HCT116 (cell line): ENCODE data around the gene SLC6A11. TPM values are rescaled to one million over a fixed set of nuclear protein-coding genes. Genes with fewer than 3 reads are reported as not detected.

Experiments used
- ATAC-seq: fragments of 200-7000 bp; cut with Tn5 transposase; 2 replicates; pipeline ENCODE4 v1.9.1; 2020; ENCODE audit warnings: mild to moderate bottlenecking, moderate library complexity
- BruUV-seq: library from RNA; stranded (reverse); fragments of 400-500 nt; replicated peaks from 2 replicates; lab custom pipeline; 2021; lab: Mats Ljungman, UMichigan
- CTCF ChIA-PET: fragments of 300-600 bp; sonication (Branson Sonifier 250); formaldehyde crosslinking; loops from one replicate; lab custom pipeline; 2021; ENCODE audit warnings: antibody characterized with exemption; lab: Charles Lee
- POLR2A ChIA-PET: fragments of 300-600, 350-600 bp; sonication (Branson Sonifier 250); formaldehyde crosslinking; loops from one replicate; lab custom pipeline; 2021; ENCODE audit warnings: antibody characterized with exemption; lab: Charles Lee
- RAD21 ChIA-PET, 2 experiments: fragments of 300-600 bp; sonication (Branson Sonifier 250); formaldehyde crosslinking; loops; one replicate each; lab custom pipeline; 2023; ENCODE audit warnings: low total read pairs in 2 of 2; ENCODE audit not compliant: uncharacterized antibody in 2 of 2, unreplicated experiment in 2 of 2, low non-redundant PET in 1 of 2; lab: Charles Lee
- DNase-seq: peaks from one replicate; pipeline ENCODE4 v3.0.0-alpha.2; 2010; ENCODE audit warnings: low read depth, low spot score
- H2AFZ ChIP-seq: fragments of 200-600 bp; shearing (Covaris generic), sonication (generic); 2 replicates; pipeline ENCODE4 v1.6.1; 2017; ENCODE audit warnings: low read depth, mixed run types, mixed read lengths, antibody characterized with exemption, low read length; ENCODE audit not compliant: poor library complexity, severe bottlenecking
- H3K27ac ChIP-seq: 2 replicates; pipeline ENCODE4 v1.5.1; 2012; ENCODE audit warnings: low read depth, low read length
- H3K27me3 ChIP-seq: fragments of 200-600 bp; sonication (generic); 2 replicates; pipeline ENCODE4 v1.6.1; 2016; ENCODE audit warnings: mixed run types, low read length, mixed read lengths; ENCODE audit not compliant: insufficient read depth
- H3K36me3 ChIP-seq, 2 experiments: fragments of 200-500 bp in 1 of 2; fragments of 200-600 bp in 1 of 2; sonication (Bioruptor generic) in 1 of 2; sonication (generic) in 1 of 2; 2 replicates each; pipeline versions ENCODE4 v1.5.1 to v1.6.1; 2014 to 2016; ENCODE audit warnings: low read length in 2 of 2, inconsistent platforms in 1 of 2, mixed read lengths in 1 of 2, mixed run types in 1 of 2; ENCODE audit not compliant: insufficient read depth in 2 of 2, control insufficient read depth in 1 of 2
- H3K4me1 ChIP-seq, 2 experiments: fragments of 200-600 bp in 1 of 2; sonication (generic) in 1 of 2; 2 replicates each; pipeline versions ENCODE4 v1.5.1 to v1.6.1; 2012 to 2017; ENCODE audit warnings: low read length in 2 of 2, inconsistent platforms in 1 of 2, mild to moderate bottlenecking in 1 of 2, mixed read lengths in 1 of 2, mixed run types in 1 of 2, moderate library complexity in 1 of 2; ENCODE audit not compliant: insufficient read depth in 2 of 2, control insufficient read depth in 1 of 2
- H3K4me2 ChIP-seq: fragments of 200-600 bp; sonication (generic); 2 replicates; pipeline ENCODE4 v1.6.1; 2017; ENCODE audit warnings: mixed run types, low read length, mixed read lengths
- H3K4me3 ChIP-seq, 2 experiments: fragments of 200-600 bp in 1 of 2; sonication (generic) in 1 of 2; replicated peaks in 1 of 2; 2 replicates each; pipeline ENCODE4 v1.5.1; 2011 to 2016; ENCODE audit warnings: low read length in 2 of 2, control low read depth in 1 of 2, low read depth in 1 of 2, mild to moderate bottlenecking in 1 of 2, mixed read lengths in 1 of 2, mixed run types in 1 of 2
- H3K79me2 ChIP-seq: fragments of 200-600 bp; sonication (generic); 2 replicates; pipeline ENCODE4 v1.6.1; 2017; ENCODE audit warnings: mild to moderate bottlenecking, mixed run types, low read length, moderate library complexity, mixed read lengths; ENCODE audit not compliant: insufficient read depth
- H3K9ac ChIP-seq: fragments of 200-600 bp; sonication (generic); 2 replicates; pipeline ENCODE4 v1.6.1; 2016; ENCODE audit warnings: low read length, mixed read lengths
- H3K9me2 ChIP-seq: fragments of 200-600 bp; sonication (generic), shearing (Covaris generic); 2 replicates; pipeline ENCODE4 v1.6.1; 2017; ENCODE audit warnings: mixed run types, mild to moderate bottlenecking, moderate library complexity; ENCODE audit not compliant: insufficient read depth
- H3K9me3 ChIP-seq, 2 experiments: fragments of 200-500 bp in 1 of 2; fragments of 200-600 bp in 1 of 2; sonication (Bioruptor generic) in 1 of 2; sonication (generic) in 1 of 2; 2 replicates each; pipeline ENCODE4 v1.6.1; 2014 to 2017; ENCODE audit warnings: low read length in 2 of 2, mixed read lengths in 2 of 2, inconsistent platforms in 1 of 2, low read depth in 1 of 2, mild to moderate bottlenecking in 1 of 2, mixed run types in 1 of 2, moderate library complexity in 1 of 2; ENCODE audit not compliant: control insufficient read depth in 1 of 2, insufficient read depth in 1 of 2
- H4K20me1 ChIP-seq: fragments of 200-600 bp; sonication (generic), shearing (Covaris generic); 2 replicates; pipeline ENCODE4 v1.6.1; 2017; ENCODE audit warnings: mixed run types, mild to moderate bottlenecking, moderate library complexity; ENCODE audit not compliant: insufficient read depth
- ATF3 ChIP-seq: IDR thresholded peaks from 2 replicates; pipeline ENCODE4 v1.6.1; 2012
- CBX3 ChIP-seq: IDR thresholded peaks from 2 replicates; pipeline ENCODE4 v1.6.1; 2012; ENCODE audit warnings: low read depth
- EGR1 ChIP-seq: IDR thresholded peaks from 2 replicates; pipeline ENCODE4 v1.6.1; 2012; ENCODE audit warnings: low read depth
- ELF1 ChIP-seq: IDR thresholded peaks from 2 replicates; pipeline ENCODE4 v1.6.1; 2012; ENCODE audit warnings: low read depth, borderline replicate concordance
- EZH2phosphoT487 ChIP-seq: fragments of 200-600 bp; IDR thresholded peaks from 2 replicates; pipeline ENCODE4 v1.6.1; 2018; ENCODE audit warnings: antibody characterized with exemption, borderline replicate concordance
- JUND ChIP-seq: IDR thresholded peaks from 2 replicates; pipeline ENCODE4 v1.6.1; 2012
- MAX ChIP-seq: IDR thresholded peaks from 2 replicates; pipeline ENCODE4 v1.6.1; 2012
- POLR2AphosphoS5 ChIP-seq: IDR thresholded peaks from 2 replicates; pipeline ENCODE4 v1.6.1; 2011; ENCODE audit warnings: mild to moderate bottlenecking, low read depth, low read length, moderate library complexity
- SIN3A ChIP-seq: IDR thresholded peaks from 2 replicates; pipeline ENCODE4 v1.6.1; 2012; ENCODE audit warnings: low read depth
- YY1 ChIP-seq: IDR thresholded peaks from 2 replicates; pipeline ENCODE4 v1.6.1; 2011; ENCODE audit warnings: low read length, low read depth, moderate library complexity, mild to moderate bottlenecking; ENCODE audit not compliant: insufficient replicate concordance; ENCODE audit errors: extremely low read depth
- ZNF274 ChIP-seq: fragments of 200-500 bp; sonication (Bioruptor generic); IDR thresholded peaks from 2 replicates; pipeline ENCODE4 v1.6.1; 2014; ENCODE audit warnings: mild to moderate bottlenecking, low read depth, low read length, inconsistent platforms
- intact Hi-C: fragments of 100-400 bp; cut with micrococcal nuclease; formaldehyde crosslinking; loops from 2 replicates; pipeline ENCODE4 v1.10.0; 2022
- total RNA-seq: library from RNA; stranded (reverse); gene quantifications from one replicate; pipeline ENCODE4 v1.2.1, GENCODE V29; 2021; ENCODE audit not compliant: unreplicated experiment
- TF ChIP-seq, protein P1 (sequence below), 3 experiments: fragments of 200-600 bp in 1 of 3; sonication (generic) in 1 of 3; IDR thresholded peaks in 2 of 3; conservative IDR thresholded peaks in 1 of 3; 2 replicates each; pipeline ENCODE4 v1.5.1; 2012 to 2017; ENCODE audit warnings: low read depth in 2 of 3, low read length in 2 of 3, antibody characterized with exemption in 1 of 3, borderline replicate concordance in 1 of 3, control low read depth in 1 of 3, mild to moderate bottlenecking in 1 of 3, mixed read lengths in 1 of 3, mixed run types in 1 of 3, moderate library complexity in 1 of 3; ENCODE audit not compliant: insufficient read depth in 1 of 3

Gene SLC6A11
- total RNA-seq, 1 experiment from 2014 or later = not detected

DNA sequence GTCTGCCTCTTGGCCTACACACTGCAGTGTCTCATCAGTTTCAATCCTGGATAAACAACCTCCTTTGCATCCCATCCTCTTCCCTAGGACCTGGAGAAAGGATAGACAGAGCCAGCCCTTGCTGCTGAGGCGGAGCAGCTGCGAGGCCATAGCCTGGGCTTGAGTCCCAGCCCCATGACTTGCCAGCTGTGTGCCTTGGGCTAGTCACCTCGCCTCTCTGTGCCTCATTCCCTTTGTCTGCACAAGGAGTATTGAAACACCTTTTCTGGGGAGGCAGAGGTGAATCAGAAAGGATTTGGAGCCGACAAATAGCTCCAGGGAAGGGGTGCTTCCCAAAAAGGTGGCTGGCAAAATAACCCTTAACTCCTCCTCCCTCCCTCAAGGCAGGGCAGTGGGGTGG is 111.5 kb downstream of the SLC6A11 start:
- Histone ChIP-seq H2AFZ (no peak overlapping the region), H3K9me3 (no peaks in the 10 kb centered on the region), H3K27ac (no peak overlapping the region), H3K4me3 (no peak overlapping the region), H3K79me2 (no peaks in the 10 kb centered on the region), H3K36me3 (no peaks in the 10 kb centered on the region), H3K4me1 (no peaks in the 10 kb centered on the region), H4K20me1 (no peaks in the 10 kb centered on the region), H3K9ac (no peak overlapping the region), H3K9me2 (no peaks in the 10 kb centered on the region), H3K4me2 (no peak overlapping the region), H3K27me3 (peaks cover 21% of the 10 kb centered on the region)
- ChIA-PET POLR2A (no interaction called here), CTCF (no interaction called here), RAD21 (no interaction called here)
- no peak for DNase-seq
- ATAC-seq = no peak
- BruUV-seq = no TSS peak
- TF ChIP-seq SIN3A = no peak
- no peak for TF ChIP-seq ZNF274
- TF ChIP-seq ELF1 = no peak
- no peak for TF ChIP-seq JUND
- TF ChIP-seq POLR2AphosphoS5 = no peak
- TF ChIP-seq ATF3 = no peak
- TF ChIP-seq MAX = no peak
- TF ChIP-seq, protein P1, sequence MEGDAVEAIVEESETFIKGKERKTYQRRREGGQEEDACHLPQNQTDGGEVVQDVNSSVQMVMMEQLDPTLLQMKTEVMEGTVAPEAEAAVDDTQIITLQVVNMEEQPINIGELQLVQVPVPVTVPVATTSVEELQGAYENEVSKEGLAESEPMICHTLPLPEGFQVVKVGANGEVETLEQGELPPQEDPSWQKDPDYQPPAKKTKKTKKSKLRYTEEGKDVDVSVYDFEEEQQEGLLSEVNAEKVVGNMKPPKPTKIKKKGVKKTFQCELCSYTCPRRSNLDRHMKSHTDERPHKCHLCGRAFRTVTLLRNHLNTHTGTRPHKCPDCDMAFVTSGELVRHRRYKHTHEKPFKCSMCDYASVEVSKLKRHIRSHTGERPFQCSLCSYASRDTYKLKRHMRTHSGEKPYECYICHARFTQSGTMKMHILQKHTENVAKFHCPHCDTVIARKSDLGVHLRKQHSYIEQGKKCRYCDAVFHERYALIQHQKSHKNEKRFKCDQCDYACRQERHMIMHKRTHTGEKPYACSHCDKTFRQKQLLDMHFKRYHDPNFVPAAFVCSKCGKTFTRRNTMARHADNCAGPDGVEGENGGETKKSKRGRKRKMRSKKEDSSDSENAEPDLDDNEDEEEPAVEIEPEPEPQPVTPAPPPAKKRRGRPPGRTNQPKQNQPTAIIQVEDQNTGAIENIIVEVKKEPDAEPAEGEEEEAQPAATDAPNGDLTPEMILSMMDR (IDR thresholded peaks at IDR 0.05 in 2 of 3, conservative IDR thresholded peaks at IDR 0.05 in 1 of 3; ENCODE audit: borderline replicate concordance in 1 of 3, insufficient read depth in 1 of 3, low read depth in 2 of 3, low read length in 2 of 3) = no peak
- no peak for TF ChIP-seq YY1
- TF ChIP-seq EZH2phosphoT487 = no peak
- TF ChIP-seq CBX3 = no peak
- no peak for TF ChIP-seq EGR1
- intact Hi-C loops = no loop called here
